Esophagus squamous epithelium (tissue), 4 donors: ENCODE data around the gene SLC9A9.

Source experiments
- CTCF ChIP-seq, 6 experiments: fragments of 450-650 bp in 4 of 6; fragments of 200-600 bp in 2 of 6; sonication (generic) in 2 of 6; IDR thresholded peaks; one replicate each; pipeline ENCODE4 v1.5.1; 2016 to 2019; ENCODE audit warnings: antibody characterized with exemption in 6 of 6, mild to moderate bottlenecking in 4 of 6, moderate library complexity in 4 of 6
- POLR2A ChIP-seq, 4 donors: fragments of 450-650 bp; IDR thresholded peaks; one replicate each; pipeline ENCODE4 v1.6.1; 2017; ENCODE audit warnings: antibody characterized with exemption in 4 of 4, mild to moderate bottlenecking in 4 of 4, moderate library complexity in 3 of 4

- TF ChIP-seq POLR2A (IDR thresholded peaks at IDR 0.05): no peak
- no peak for TF ChIP-seq CTCF (IDR thresholded peaks at IDR 0.05)
These were observed 213.3 kb downstream of the SLC9A9 start for GRCh38 chr3:143634991-143635390.
